HG02943 (cell line): ENCODE data around the gene COMMD1.
A peak's percentile ranks its signal among the peaks of the same experiment; 100 is the strongest.
"Not testable (repeated sequence)": the region's sequence is repeated elsewhere in the genome, so short reads cannot be mapped to it uniquely, and the experiment has no call there.

Source experiments
- ATAC-seq: cut with Tn5 transposase; IDR thresholded peaks from one replicate; pipeline ENCODE4 v1.9.1; 2021; ENCODE audit warnings: mild to moderate bottlenecking, low read depth, moderate library complexity; ENCODE audit not compliant: unreplicated experiment

COMMD1 gene

GRCh38 chr2:61961231-61961901, 55.9 kb downstream of the COMMD1 start:
- no peak for ATAC-seq

- ATAC-seq, result no peak
Observed at GRCh38 chr2:61962095-61962984, 56.9 kb downstream of the COMMD1 start.

- no peak for ATAC-seq
Observed at GRCh38 chr2:61966087-61966727, 60.7 kb downstream of the COMMD1 start.

- no peak for ATAC-seq
Observed at GRCh38 chr2:61967262-61967661, 61.8 kb downstream of the COMMD1 start.

GRCh38 chr2:61969376-61969775, 63.9 kb downstream of the COMMD1 start:
- ATAC-seq, result no peak

- no peak for ATAC-seq
Observed at GRCh38 chr2:61970807-61971556, 65.5 kb downstream of the COMMD1 start.

GRCh38 chr2:61978522-61978921, 73.0 kb downstream of the COMMD1 start:
- no peak for ATAC-seq

GRCh38 chr2:61980758-61981157, 75.3 kb downstream of the COMMD1 start:
- ATAC-seq, result no peak

- ATAC-seq, result no peak
Observed at GRCh38 chr2:61984682-61985081, 79.2 kb downstream of the COMMD1 start.

GRCh38 chr2:61988462-61989366, 83.2 kb downstream of the COMMD1 start:
- ATAC-seq, result no peak

GRCh38 chr2:61993422-61994024, 88.0 kb downstream of the COMMD1 start:
- ATAC-seq, result no peak

- no peak for ATAC-seq
Observed at GRCh38 chr2:61994531-61994930, 89.1 kb downstream of the COMMD1 start.

- ATAC-seq, result no peak
Observed at GRCh38 chr2:61995065-61995464, 89.6 kb downstream of the COMMD1 start.

GRCh38 chr2:61995515-61995914, 90.0 kb downstream of the COMMD1 start:
- peak; percentile 63 for ATAC-seq

GRCh38 chr2:61998426-61998825, 93.0 kb downstream of the COMMD1 start:
- no peak for ATAC-seq

- ATAC-seq, result no peak
Observed at GRCh38 chr2:62000538-62000937, 95.1 kb downstream of the COMMD1 start.

GRCh38 chr2:62001431-62001830, 96.0 kb downstream of the COMMD1 start:
- no peak for ATAC-seq

GRCh38 chr2:62004428-62004827, 99.0 kb downstream of the COMMD1 start:
- not testable (repeated sequence) for ATAC-seq

GRCh38 chr2:62007555-62007954, 102.1 kb downstream of the COMMD1 start:
- no peak for ATAC-seq
